ENCODE measurements around the gene ADSS2.

DNA sequence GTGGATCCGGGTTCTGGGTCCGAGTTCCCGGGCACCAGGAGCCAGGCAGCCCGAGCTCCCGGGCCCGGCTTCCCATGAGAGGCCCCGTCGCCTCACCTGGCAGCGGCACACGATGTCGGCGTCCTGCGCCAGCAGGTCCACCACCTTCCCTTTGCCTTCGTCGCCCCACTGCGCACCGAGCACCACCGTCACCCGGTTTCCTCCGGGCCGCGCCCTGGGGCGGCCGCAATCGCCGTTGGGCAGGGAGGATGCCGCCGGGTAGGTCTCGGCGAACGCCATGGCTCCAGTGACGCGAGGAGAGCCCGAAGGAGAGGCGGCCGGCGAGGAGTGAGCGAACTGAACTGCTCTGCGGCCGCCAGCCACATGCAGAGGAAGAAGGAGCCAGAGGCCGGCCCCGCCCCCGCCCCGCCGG lies at the start of gene ADSS2:
- TF ChIP-seq, protein P1, sequence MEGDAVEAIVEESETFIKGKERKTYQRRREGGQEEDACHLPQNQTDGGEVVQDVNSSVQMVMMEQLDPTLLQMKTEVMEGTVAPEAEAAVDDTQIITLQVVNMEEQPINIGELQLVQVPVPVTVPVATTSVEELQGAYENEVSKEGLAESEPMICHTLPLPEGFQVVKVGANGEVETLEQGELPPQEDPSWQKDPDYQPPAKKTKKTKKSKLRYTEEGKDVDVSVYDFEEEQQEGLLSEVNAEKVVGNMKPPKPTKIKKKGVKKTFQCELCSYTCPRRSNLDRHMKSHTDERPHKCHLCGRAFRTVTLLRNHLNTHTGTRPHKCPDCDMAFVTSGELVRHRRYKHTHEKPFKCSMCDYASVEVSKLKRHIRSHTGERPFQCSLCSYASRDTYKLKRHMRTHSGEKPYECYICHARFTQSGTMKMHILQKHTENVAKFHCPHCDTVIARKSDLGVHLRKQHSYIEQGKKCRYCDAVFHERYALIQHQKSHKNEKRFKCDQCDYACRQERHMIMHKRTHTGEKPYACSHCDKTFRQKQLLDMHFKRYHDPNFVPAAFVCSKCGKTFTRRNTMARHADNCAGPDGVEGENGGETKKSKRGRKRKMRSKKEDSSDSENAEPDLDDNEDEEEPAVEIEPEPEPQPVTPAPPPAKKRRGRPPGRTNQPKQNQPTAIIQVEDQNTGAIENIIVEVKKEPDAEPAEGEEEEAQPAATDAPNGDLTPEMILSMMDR (IDR thresholded peaks at IDR 0.05): no peak
- peak; percentile 75 to 78 for TF ChIP-seq POLR2A (IDR thresholded peaks at IDR 0.05)
